Activated T-cell treated with anti-CD3 and anti-CD28 coated beads for 1 hour (primary cell): ENCODE results near the gene SLC12A4.
"Not testable (repeated sequence)": the region's sequence is repeated elsewhere in the genome, so short reads cannot be mapped to it uniquely, and the experiment has no call there.

Experiments used
- DNase-seq: peaks from one replicate; pipeline ENCODE4 v3.0.0-alpha.2; 2020; ENCODE audit warnings: low read depth

SLC12A4 gene

GRCh38 chr16:67941469-67942199 lies 26.8 kb downstream of the SLC12A4 start:
- no peak for DNase-seq

- DNase-seq = no peak
These were observed 27.9 kb downstream of the SLC12A4 start for GRCh38 chr16:67940446-67941089.

GRCh38 chr16:67939507-67940445 lies 28.7 kb downstream of the SLC12A4 start:
- peak; percentile 28 for DNase-seq

- not testable (repeated sequence) for DNase-seq
These were observed 30.7 kb downstream of the SLC12A4 start for GRCh38 chr16:67937713-67938112.

- peak; percentile 59 for DNase-seq
These were observed 31.4 kb downstream of the SLC12A4 start for GRCh38 chr16:67936880-67937605.

GRCh38 chr16:67936124-67936879 lies 32.1 kb downstream of the SLC12A4 start, which contains the start of gene PSMB10:
Gene PSMB10 (minus strand): TSS chr16:67936850. CDS start chr16:67936749, 101 bp downstream.
- peak; percentile 37 for DNase-seq

GRCh38 chr16:67935402-67936123 lies 32.9 kb downstream of the SLC12A4 start:
- DNase-seq = peak; percentile 88

- DNase-seq = no peak
These were observed 33.4 kb downstream of the SLC12A4 start for GRCh38 chr16:67935101-67935401.

GRCh38 chr16:67934306-67935100 lies 33.9 kb downstream of the SLC12A4 start:
- DNase-seq = no peak

- no peak for DNase-seq
These were observed 34.6 kb downstream of the SLC12A4 start for GRCh38 chr16:67933805-67934204.

- no peak for DNase-seq
These were observed 36.0 kb downstream of the SLC12A4 start for GRCh38 chr16:67932462-67932840.

GRCh38 chr16:67931712-67932461 lies 36.5 kb downstream of the SLC12A4 start, which contains the start of gene CTRL:
Gene CTRL (minus strand): TSS chr16:67931862. CDS start chr16:67931852, 10 bp downstream.
- no peak for DNase-seq

- DNase-seq = no peak
These were observed 37.7 kb downstream of the SLC12A4 start for GRCh38 chr16:67930678-67931211.

GRCh38 chr16:67930191-67930590 lies 38.2 kb downstream of the SLC12A4 start:
- no peak for DNase-seq

GRCh38 chr16:67928561-67929364 lies 39.7 kb downstream of the SLC12A4 start:
- peak; percentile 69 for DNase-seq

- DNase-seq = no peak
These were observed 40.3 kb downstream of the SLC12A4 start for GRCh38 chr16:67928147-67928546.

- DNase-seq = no peak
These were observed 41.1 kb downstream of the SLC12A4 start for GRCh38 chr16:67927131-67927941.
